HG03280 (cell line): ENCODE data around the gene PCNX2.

Experiments
- ATAC-seq: cut with Tn5 transposase; IDR thresholded peaks from one replicate; pipeline ENCODE4 v1.9.1; 2021; ENCODE audit warnings: mild to moderate bottlenecking, moderate library complexity; ENCODE audit not compliant: unreplicated experiment

PCNX2 gene

GRCh38 chr1:233316473-233316872 lies 20.9 kb upstream of the PCNX2 start:
- no peak for ATAC-seq

GRCh38 chr1:233315718-233316301 lies 20.3 kb upstream of the PCNX2 start:
- no peak for ATAC-seq

GRCh38 chr1:233313434-233314155 lies 18.1 kb upstream of the PCNX2 start:
- no peak for ATAC-seq

DNA sequence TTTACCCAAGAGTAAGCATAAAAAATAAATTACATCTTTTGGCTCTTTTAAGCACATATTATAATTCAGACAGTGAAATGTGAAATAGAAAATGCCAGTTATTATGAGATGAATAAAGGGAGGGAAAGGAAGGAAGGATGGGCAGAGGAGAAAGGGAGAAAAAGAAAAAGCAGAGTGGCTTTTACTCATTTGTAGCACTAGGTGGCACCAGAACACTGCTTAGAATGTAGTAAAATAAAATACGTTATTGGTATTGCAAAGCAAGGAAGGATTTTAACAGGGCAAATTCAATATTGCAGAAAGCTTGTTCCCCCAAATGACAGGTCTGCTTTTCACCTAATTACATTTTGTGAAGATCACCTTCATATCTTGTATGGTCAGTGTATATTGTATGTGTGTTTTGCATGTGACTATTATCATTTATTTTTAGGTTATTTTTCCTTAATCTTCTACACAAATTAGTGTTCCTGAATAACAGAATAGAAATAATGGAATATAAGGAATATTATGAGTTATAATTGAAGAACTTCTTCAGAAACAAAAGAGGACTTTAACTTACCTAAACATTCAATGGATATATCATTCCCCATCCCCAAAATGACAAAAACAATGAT lies 9.1 kb upstream of the PCNX2 start:
- no peak for ATAC-seq

DNA sequence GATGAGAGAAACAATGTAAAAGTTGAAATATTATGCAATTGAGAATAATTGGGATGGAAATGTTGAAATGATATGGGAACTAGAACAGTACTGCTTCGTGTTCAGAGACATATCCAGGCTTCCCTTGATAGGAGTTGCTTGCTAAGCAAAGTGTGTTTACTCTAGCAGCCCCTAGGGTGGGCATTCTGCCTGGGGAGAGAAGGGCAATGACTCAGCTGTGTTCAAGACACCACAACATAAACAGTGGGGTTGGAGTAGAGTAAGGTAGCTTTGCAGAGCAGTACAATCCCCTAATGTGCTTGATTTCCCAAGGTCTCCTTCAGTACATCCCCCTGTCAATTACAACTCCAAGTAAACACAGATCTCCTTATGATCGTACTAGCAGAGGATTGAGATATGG lies 4.8 kb upstream of the PCNX2 start:
- ATAC-seq = no peak

DNA sequence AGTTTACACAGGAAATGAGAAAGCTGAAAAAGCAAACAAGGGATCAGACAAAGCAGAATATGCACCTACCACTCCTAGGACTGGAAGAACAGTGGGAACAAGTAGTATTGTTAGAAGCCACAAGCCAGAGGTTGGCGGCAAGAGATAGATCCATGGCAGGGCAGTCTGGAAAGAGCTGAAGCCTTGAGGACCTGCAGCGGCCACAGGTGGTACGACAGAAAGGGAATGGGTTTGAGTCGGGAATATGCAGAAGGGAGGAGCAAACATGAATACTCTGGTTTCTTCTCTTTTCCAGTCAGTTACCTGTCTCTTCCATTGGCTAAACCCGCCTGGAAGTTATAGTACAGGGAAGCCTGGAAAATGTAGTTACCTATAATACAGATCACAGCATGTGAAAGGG lies 3.9 kb upstream of the PCNX2 start:
- ATAC-seq = no peak

GRCh38 chr1:233295975-233296322 lies 424 bp upstream of the PCNX2 start:
- ATAC-seq = no peak

DNA sequence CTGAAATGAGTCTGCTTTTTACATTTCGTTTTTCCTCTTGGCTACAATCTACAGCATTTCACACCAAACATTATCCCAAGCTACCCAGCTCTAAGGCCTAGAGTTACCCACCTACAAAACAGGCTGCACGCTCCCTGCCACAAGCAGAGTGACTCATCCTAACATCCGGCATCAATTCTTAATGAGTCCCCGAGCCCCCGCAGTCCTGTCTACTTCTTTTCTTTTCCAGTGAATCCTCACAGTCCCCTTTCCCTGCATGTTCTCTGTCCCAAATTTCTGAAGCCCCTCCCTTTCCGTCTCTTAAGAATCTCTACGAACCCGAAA lies 650 bp downstream of the PCNX2 start:
- ATAC-seq = peak; percentile 43

GRCh38 chr1:233293556-233294446 lies 1.7 kb downstream of the PCNX2 start:
- no peak for ATAC-seq

GRCh38 chr1:233290396-233291034 lies 5.0 kb downstream of the PCNX2 start:
- no peak for ATAC-seq

DNA sequence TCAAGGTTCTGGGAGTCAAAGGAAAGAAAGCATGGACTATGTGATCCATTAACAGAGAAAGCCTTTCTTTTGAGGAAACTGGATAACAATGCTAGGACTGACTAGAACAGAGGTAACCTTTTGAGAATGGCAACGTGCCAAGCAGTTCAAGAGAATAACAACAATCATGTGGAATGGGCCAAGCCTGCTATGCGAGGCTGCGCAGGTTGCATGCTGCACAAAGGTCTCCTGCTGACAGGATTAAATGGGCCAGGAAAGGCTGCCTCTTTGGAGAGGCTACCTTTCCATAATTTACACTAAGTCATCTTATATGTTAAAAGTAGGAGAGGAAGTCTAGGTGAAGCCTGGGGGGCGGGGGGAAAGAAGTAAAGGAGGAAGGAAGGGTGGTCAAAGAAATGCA lies 5.8 kb downstream of the PCNX2 start:
- ATAC-seq = no peak

- no peak for ATAC-seq
These were observed 13.0 kb downstream of the PCNX2 start for GRCh38 chr1:233282582-233282886.

DNA sequence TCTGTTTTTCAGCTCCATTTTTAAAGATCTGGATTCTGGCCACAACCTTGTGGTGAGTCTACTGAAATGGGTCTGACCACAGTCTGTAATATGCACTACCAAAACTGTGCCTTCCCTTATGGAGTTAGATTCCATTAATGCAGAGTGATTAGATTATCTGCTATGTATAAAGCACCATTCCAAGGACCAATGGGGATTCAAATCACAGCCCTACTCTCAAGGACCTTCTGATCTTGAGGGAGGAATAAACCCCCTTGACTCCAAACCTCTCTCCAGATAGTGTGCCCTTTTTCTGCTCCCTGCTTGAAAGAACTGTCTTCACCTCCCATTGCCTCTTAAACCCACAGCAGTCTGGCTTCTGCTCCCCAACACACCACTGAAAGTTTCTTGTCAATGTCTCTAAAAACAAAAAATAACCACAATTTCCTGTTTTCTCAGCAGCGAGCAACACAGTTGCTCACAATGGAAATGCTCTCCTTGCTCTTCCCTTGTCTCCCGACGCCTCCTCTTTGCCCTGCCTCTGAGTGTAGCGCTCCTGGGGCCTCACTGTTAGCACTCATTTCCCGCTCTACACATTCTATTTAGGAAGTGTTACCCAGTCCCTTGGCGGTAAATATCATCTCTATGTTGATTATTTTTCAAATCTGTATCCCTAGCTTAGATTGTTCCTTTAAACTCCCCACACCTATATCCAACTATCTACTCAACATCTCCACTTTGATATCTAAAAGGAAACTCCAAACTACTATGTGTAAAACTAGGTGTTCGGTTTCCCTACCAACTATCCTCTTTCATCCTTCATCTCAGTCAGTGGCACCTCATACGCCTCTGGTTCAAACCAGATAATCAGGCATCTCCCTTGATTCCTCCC lies 13.6 kb downstream of the PCNX2 start:
- ATAC-seq = peak; percentile 88

DNA sequence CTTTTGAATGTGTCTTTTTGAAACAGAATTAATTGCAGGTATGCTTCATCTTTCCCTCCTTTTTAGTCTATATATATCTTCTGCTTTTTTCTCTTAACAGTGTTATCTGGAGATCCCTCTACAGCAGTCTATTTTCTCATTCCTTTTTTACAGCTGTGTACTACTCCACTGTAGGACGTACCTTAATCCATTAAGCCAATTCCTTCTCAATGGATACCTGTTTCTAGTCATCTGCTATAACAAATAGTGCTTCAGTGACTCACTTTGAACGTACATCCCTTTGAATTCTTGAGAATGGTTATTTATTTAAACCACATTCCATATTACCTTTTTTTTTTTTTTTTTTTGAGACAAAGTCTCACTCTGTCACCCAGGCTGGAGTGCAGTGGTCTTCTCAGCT lies 15.6 kb downstream of the PCNX2 start:
- ATAC-seq = no peak

DNA sequence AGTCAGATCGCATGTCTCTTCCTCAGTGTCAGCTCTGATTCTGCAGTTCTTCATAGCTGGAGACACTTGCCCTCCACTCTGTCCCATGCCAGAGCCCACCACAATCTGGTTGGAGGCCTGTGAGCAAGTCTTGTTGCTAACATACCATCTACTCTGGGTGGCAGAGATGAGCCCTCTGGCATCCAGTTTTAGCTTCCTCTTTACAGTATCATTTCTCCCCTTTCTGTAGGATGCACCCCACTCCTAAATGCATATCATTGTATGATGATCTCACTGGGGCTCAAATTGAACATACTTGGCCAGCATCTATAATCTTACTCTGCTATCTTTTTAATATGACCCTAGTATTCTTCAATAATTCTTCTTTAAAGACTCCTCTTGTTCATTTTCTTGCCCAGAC lies 16.9 kb downstream of the PCNX2 start:
- no peak for ATAC-seq

DNA sequence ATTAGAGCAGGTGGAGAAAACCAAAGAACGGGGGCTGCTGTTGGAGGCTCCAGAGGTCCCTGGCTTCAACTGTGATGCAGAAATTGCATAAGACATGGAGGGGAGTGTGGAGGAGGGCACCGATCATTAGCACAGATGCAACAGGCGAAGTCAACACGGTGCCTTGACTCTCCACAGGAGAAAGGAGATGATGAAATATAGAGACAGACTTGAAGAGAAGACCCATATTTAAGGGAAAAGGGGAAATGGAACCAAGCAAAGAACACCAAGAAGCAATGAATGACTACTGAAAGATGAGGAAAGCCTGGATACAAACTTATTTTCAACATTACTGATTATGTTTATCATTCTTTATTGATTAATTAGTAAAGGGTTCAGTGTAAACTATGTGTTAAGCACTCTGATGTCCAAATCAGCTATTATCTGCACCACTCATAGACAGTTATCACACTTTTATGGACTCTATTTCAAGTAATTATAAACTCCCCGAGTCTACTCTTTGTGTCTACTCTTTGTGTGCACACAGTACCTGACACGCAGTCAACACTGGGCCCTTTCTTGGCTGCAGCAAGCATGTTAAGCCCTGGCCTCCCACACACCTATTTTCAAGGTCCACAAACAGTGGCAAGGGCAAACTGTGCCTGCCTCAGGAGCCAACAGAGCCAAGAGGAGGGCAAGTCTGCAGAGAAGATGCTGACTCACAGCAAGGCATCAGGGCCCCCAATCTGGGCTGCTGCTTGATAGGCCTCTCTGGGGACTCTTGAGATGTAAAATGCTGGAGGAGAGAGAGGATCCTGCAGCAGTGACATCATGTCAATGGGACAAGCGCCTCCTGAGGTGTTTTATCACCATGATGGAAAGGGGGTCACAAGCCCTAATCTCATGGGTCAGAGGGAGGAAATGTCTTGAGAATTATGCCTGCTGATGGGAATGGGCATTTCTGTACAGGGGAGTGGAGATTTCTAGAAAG lies 17.6 kb downstream of the PCNX2 start:
- ATAC-seq = no peak

- no peak for ATAC-seq
These were observed 25.9 kb downstream of the PCNX2 start for GRCh38 chr1:233269656-233270055.

DNA sequence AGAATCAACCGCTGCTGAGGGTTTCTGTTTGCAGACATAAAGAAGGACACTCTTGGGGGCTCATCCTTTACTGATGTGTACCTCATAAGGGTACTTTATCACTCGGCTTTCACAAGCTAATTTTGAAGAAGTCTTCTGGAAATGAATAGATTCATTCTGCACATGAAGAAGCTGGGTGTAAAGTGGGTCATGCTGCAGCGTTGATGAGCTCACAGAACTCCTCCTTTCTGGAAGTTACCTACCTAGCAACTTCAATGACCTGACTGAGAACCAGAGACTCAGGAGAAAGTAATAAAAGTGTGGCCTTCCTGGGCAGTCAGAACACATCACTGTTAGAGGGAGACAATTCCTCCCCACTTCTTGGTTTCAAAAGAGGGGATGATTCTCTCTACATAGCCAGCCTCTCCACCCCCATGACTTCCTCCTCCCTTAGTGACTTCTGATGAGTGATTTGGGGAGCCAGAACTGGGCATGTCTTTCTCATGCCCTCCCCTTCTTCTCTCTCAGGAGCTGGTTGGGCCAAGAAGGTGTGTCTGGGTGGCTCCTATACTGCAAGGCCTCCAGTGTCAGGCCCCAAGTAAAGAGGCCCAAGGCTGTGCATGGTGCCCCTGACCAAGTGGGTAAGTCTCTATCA lies 27.0 kb downstream of the PCNX2 start:
- ATAC-seq = no peak

DNA sequence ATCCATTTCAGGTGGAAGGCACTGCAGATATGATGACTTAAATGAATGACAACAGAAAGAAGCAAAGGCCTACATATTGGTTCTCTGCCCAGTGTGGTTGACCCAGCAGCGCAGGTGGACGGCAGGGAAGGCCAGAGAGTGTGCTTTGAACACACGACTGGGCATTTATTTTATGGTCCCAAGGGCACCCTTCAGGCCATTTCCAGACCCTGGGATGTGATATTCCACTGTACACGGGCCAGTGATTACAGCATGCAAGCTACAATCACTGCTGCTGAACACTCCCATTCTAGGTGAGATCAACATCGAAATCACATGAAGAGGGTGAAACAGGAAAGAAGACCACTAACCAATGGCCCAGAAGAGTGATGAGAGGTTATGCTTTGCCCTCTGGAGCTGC lies 33.8 kb downstream of the PCNX2 start:
- ATAC-seq = peak; percentile 16
